GM12878 (cell line): ENCODE results near the gene ITPR2. TPM values are rescaled to one million over a fixed set of nuclear protein-coding genes. Genes with fewer than 3 reads are reported as not detected.

Experiments
- ATF2 ChIP-seq: IDR thresholded peaks from 2 replicates; pipeline ENCODE4 v1.6.1; 2012; ENCODE audit warnings: low read length, inconsistent platforms
- CBFB ChIP-seq: IDR thresholded peaks from 2 replicates; pipeline ENCODE4 v1.6.1; 2016; ENCODE audit warnings: antibody characterized with exemption, low read depth
- CHD2 ChIP-seq: IDR thresholded peaks from 2 replicates; pipeline ENCODE4 v1.6.1; 2011; ENCODE audit warnings: low read depth, low read length, improper control_type of control experiment, borderline replicate concordance
- EGR1 ChIP-seq, 2 experiments: IDR thresholded peaks; 1 replicate in 1 of 2; 2 replicates in 1 of 2; pipeline ENCODE4 v1.6.1; 2011 to 2012; ENCODE audit warnings: low read depth in 2 of 2, low read length in 2 of 2, borderline replicate concordance in 1 of 2, mild to moderate bottlenecking in 1 of 2, moderate library complexity in 1 of 2
- ELK1 ChIP-seq: IDR thresholded peaks from 2 replicates; pipeline ENCODE4 v1.6.1; 2012; ENCODE audit warnings: low read depth, low read length, improper control_type of control experiment
- EZH2 ChIP-seq: IDR thresholded peaks from 2 replicates; pipeline ENCODE4 v1.6.1; 2012; ENCODE audit warnings: low read depth, mild to moderate bottlenecking, control low read depth, inconsistent platforms, low read length, borderline replicate concordance; ENCODE audit not compliant: control insufficient read depth
- HDAC6 ChIP-seq: fragments of 200-600 bp; sonication (generic); IDR thresholded peaks from one replicate; pipeline ENCODE4 v1.8.0; 2017; ENCODE audit warnings: antibody characterized with exemption; ENCODE audit not compliant: unreplicated experiment
- JUND ChIP-seq: IDR thresholded peaks from 2 replicates; pipeline ENCODE4 v1.6.1; 2012; ENCODE audit warnings: low read depth, mild to moderate bottlenecking, low read length, improper control_type of control experiment, moderate library complexity
- NFYA ChIP-seq: IDR thresholded peaks from 2 replicates; pipeline ENCODE4 v1.6.1; 2011; ENCODE audit warnings: low read depth, mild to moderate bottlenecking, low read length, improper control_type of control experiment, borderline replicate concordance
- NR2F1 ChIP-seq: fragments of 450-650 bp; conservative IDR thresholded peaks from 2 replicates; pipeline ENCODE4 v1.6.1; 2017; ENCODE audit warnings: mild to moderate bottlenecking
- PML ChIP-seq: IDR thresholded peaks from 2 replicates; pipeline ENCODE4 v1.6.1; 2012; ENCODE audit warnings: low read length, inconsistent platforms
- SPI1 ChIP-seq: IDR thresholded peaks from 2 replicates; pipeline ENCODE4 v1.6.1; 2011; ENCODE audit warnings: low read depth, mild to moderate bottlenecking, low read length, moderate library complexity, borderline replicate concordance; ENCODE audit not compliant: insufficient read depth
- STAT3 ChIP-seq: IDR thresholded peaks from 2 replicates; pipeline ENCODE4 v1.6.1; 2011; ENCODE audit warnings: low read depth, low read length, improper control_type of control experiment
- TBL1XR1 ChIP-seq: IDR thresholded peaks from 2 replicates; pipeline ENCODE4 v1.6.1; 2012; ENCODE audit warnings: low read depth, low read length, improper control_type of control experiment
- ZNF207 ChIP-seq: fragments of 450-650 bp; IDR thresholded peaks from 2 replicates; pipeline ENCODE4 v1.6.1; 2014; ENCODE audit warnings: antibody characterized with exemption, mild to moderate bottlenecking, borderline replicate concordance
- ZNF687 ChIP-seq: fragments of 450-650 bp; IDR thresholded peaks from 2 replicates; pipeline ENCODE4 v1.6.1; 2017; ENCODE audit warnings: mild to moderate bottlenecking, moderate library complexity
- ZSCAN29 ChIP-seq: fragments of 450-650 bp; IDR thresholded peaks from 2 replicates; pipeline ENCODE4 v1.6.1; 2017; ENCODE audit warnings: mild to moderate bottlenecking, moderate library complexity
- polyA plus RNA-seq, 11 experiments: library from polyadenylated mRNA; depleted of rRNA in 4 of 11; unstranded in 6 of 11; stranded (reverse) in 5 of 11; fragments of >200 nt; fragmentation: Nextera tagmentation in 4 of 11; fragmentation: Illumina TruSeq in 1 of 11; extraction: Ambion mirVana in 4 of 11; extraction: Trizol in 1 of 11; gene quantifications; 1 replicate in 1 of 11; 2 replicates in 10 of 11; pipeline versions ENCODE4 v1.2.1 to v1.2.3, GENCODE V29; 2011 to 2016; ENCODE audit warnings: inconsistent platforms in 2 of 11, missing spikeins in 2 of 11, low read depth in 1 of 11
- total RNA-seq, 4 experiments: library from RNA; depleted of rRNA in 3 of 4; stranded (reverse); fragments of >200 nt in 3 of 4; fragmentation: Illumina TruSeq in 1 of 4; extraction: Trizol in 1 of 4; gene quantifications; 2 replicates each; pipeline versions ENCODE4 v1.2.1 to v1.2.3, GENCODE V29; 2013 to 2021
- TF ChIP-seq, protein P1 (sequence below): fragments of 450-650 bp; IDR thresholded peaks from 2 replicates; pipeline ENCODE4 v1.6.1; 2017; ENCODE audit warnings: mild to moderate bottlenecking, moderate library complexity

Gene ITPR2
- total and polyA plus RNA-seq, 10 of the 15 experiments (the other 5 are each of a cell fraction or from before 2014, with no cell fraction given), result 7.5 to 76.2 (median 47.1) TPM

DNA sequence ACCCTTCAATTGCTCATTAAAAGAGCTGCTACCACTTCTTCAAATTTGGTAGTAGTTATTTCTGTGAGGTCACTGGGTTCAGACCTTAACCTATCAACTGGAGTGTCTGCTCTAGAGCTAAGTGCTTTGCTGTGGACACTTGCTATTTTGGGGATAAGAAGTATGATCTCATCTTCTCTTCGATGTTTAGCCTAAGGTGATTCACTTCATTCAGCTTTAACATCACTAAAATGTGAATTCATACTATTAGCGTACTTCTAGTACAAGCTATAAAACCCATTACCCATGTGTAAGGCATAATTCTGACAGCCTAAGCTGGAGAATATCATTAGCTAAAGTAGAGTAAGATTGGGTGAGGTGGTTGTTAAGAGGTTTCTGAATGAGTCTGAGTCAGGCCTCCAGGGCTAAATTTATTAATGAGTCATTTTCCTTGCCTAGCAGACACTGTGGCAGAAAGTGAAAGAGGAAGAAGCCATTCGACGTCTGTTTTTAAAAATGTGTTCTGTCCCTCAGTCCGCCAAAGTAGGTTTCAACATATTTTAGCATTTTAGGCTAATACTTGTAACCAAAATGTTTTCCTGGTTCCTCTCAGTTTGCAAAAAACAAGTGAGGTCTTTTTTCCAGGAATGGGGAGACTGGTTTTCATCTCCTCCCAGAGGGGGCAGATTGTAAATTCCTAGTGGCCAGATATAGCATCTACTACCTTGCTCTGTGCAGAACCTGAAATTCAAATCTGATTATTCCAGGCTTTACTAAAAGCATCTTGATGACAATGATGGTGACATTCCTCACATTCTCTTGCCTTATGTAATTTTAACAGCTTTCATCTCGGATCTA is 534.0 kb downstream of the ITPR2 start (continued):
- TF ChIP-seq, protein P1, sequence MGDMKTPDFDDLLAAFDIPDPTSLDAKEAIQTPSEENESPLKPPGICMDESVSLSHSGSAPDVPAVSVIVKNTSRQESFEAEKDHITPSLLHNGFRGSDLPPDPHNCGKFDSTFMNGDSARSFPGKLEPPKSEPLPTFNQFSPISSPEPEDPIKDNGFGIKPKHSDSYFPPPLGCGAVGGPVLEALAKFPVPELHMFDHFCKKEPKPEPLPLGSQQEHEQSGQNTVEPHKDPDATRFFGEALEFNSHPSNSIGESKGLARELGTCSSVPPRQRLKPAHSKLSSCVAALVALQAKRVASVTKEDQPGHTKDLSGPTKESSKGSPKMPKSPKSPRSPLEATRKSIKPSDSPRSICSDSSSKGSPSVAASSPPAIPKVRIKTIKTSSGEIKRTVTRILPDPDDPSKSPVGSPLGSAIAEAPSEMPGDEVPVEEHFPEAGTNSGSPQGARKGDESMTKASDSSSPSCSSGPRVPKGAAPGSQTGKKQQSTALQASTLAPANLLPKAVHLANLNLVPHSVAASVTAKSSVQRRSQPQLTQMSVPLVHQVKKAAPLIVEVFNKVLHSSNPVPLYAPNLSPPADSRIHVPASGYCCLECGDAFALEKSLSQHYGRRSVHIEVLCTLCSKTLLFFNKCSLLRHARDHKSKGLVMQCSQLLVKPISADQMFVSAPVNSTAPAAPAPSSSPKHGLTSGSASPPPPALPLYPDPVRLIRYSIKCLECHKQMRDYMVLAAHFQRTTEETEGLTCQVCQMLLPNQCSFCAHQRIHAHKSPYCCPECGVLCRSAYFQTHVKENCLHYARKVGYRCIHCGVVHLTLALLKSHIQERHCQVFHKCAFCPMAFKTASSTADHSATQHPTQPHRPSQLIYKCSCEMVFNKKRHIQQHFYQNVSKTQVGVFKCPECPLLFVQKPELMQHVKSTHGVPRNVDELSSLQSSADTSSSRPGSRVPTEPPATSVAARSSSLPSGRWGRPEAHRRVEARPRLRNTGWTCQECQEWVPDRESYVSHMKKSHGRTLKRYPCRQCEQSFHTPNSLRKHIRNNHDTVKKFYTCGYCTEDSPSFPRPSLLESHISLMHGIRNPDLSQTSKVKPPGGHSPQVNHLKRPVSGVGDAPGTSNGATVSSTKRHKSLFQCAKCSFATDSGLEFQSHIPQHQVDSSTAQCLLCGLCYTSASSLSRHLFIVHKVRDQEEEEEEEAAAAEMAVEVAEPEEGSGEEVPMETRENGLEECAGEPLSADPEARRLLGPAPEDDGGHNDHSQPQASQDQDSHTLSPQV, result no peak
- no peak for TF ChIP-seq ZSCAN29
- no peak for TF ChIP-seq ELK1
- TF ChIP-seq TBL1XR1, result peak; percentile 95
- peak; percentile 90 for TF ChIP-seq NR2F1
- TF ChIP-seq EZH2, result no peak
- peak; percentile 59 for TF ChIP-seq CBFB
- TF ChIP-seq ZNF207, result no peak
- peak; percentile 18; the same call in 1 of the 2 replicates for TF ChIP-seq STAT3
- TF ChIP-seq ATF2, result peak; percentile 98
- TF ChIP-seq CHD2, result peak; percentile 76; the same call in 1 of the 2 replicates
- TF ChIP-seq HDAC6, result no peak
- no peak for TF ChIP-seq NFYA
- peak; percentile 87 for TF ChIP-seq SPI1
- TF ChIP-seq JUND, result peak; percentile 93
- TF ChIP-seq ZNF687, result no peak
- peak; percentile 68; the same call in 1 of the 2 replicates for TF ChIP-seq PML
- TF ChIP-seq EGR1 (IDR thresholded peaks at IDR 0.05; ENCODE audit: borderline replicate concordance in 1 of 2, low read depth in 2 of 2, low read length in 2 of 2), result no peak
